H1 (cell line): ENCODE results near the gene ZBTB46. TPM values are rescaled to one million over a fixed set of nuclear protein-coding genes. Genes with fewer than 3 reads are reported as not detected.

Experiments
- CTCF ChIA-PET: fragments of 300-600 bp; sonication (Branson Sonifier 250); formaldehyde crosslinking; loops from one replicate; lab custom pipeline; 2021; ENCODE audit not compliant: partially characterized antibody; lab: Charles Lee
- POLR2A ChIA-PET: fragments of 300-600 bp; sonication (Branson Sonifier 250); formaldehyde crosslinking; loops from one replicate; lab custom pipeline; 2021; ENCODE audit warnings: inconsistent platforms; ENCODE audit not compliant: partially characterized antibody; lab: Charles Lee
- DNase-seq, 2 experiments: peaks; one replicate each; pipeline versions ENCODE4 v3.0.0 to v3.0.0-alpha.2; 2010 to 2022; ENCODE audit warnings: low spot score in 2 of 2, low read depth in 1 of 2, mixed read lengths in 1 of 2
- FAIRE-seq: peaks from 2 replicates; lab custom pipeline; 2011; peaks lifted over from hg19 to GRCh38; lab: Jason Lieb, UNC
- H2AFZ ChIP-seq: 2 replicates; pipeline ENCODE4 v1.8.1; 2012; ENCODE audit warnings: low read length, inconsistent platforms
- H2AK5ac ChIP-seq: 2 replicates; pipeline ENCODE4 v1.6.1; 2013; ENCODE audit warnings: low read depth, low read length
- H2BK120ac ChIP-seq: replicated peaks from 2 replicates; pipeline ENCODE3; 2013; ENCODE audit warnings: low read depth, low read length, inconsistent platforms
- H2BK12ac ChIP-seq: 2 replicates; pipeline ENCODE4 v1.6.1; 2013; ENCODE audit warnings: low read depth, low read length
- H2BK15ac ChIP-seq: 2 replicates; pipeline ENCODE4 v1.6.1; 2013; ENCODE audit warnings: low read length
- H2BK20ac ChIP-seq: 2 replicates; pipeline ENCODE4 v1.6.1; 2013; ENCODE audit warnings: low read length
- H2BK5ac ChIP-seq: 2 replicates; pipeline ENCODE4 v1.6.1; 2013; ENCODE audit warnings: low read depth, low read length
- H3K14ac ChIP-seq: 2 replicates; pipeline ENCODE4 v1.6.1; 2013; ENCODE audit warnings: inconsistent platforms; ENCODE audit not compliant: insufficient read length
- H3K18ac ChIP-seq: 2 replicates; pipeline ENCODE4 v1.6.1; 2013; ENCODE audit warnings: low read length; ENCODE audit errors: extremely low read depth
- H3K23ac ChIP-seq: 2 replicates; pipeline ENCODE4 v1.6.1; 2013; ENCODE audit warnings: inconsistent platforms; ENCODE audit not compliant: insufficient read length
- H3K23me2 ChIP-seq: 2 replicates; pipeline ENCODE4 v1.6.1; 2013; ENCODE audit warnings: low read depth, low read length
- H3K27ac ChIP-seq: 2 replicates; pipeline ENCODE4 v1.6.1; 2011; ENCODE audit warnings: low read depth, low read length, inconsistent platforms
- H3K27me3 ChIP-seq, 4 experiments: replicated peaks in 1 of 4; 1 replicate in 1 of 4; 2 replicates in 3 of 4; pipeline versions ENCODE4 v1.6.1 to v1.8.1; 2011 to 2013; ENCODE audit warnings: low read length in 3 of 4, mild to moderate bottlenecking in 3 of 4, inconsistent platforms in 2 of 4, mixed read lengths in 2 of 4, moderate library complexity in 1 of 4; ENCODE audit not compliant: control insufficient read depth in 3 of 4, insufficient read depth in 3 of 4; ENCODE audit errors: extremely low read depth in 1 of 4
- H3K36me3 ChIP-seq, 4 experiments: 2 replicates each; pipeline versions ENCODE4 v1.6.1 to v1.8.1; 2011 to 2013; ENCODE audit warnings: mild to moderate bottlenecking in 4 of 4, low read length in 3 of 4, moderate library complexity in 2 of 4, control low read depth in 1 of 4, inconsistent platforms in 1 of 4; ENCODE audit not compliant: insufficient read depth in 4 of 4, control insufficient read depth in 2 of 4
- H3K4ac ChIP-seq: replicated peaks from 2 replicates; pipeline ENCODE3; 2013; ENCODE audit warnings: low read length, low read depth, mixed read lengths, inconsistent platforms; ENCODE audit not compliant: insufficient read length
- H3K4me1 ChIP-seq, 4 experiments: replicated peaks in 1 of 4; 1 replicate in 1 of 4; 2 replicates in 3 of 4; pipeline versions ENCODE4 v1.6.1 to v1.8.1; 2011 to 2013; ENCODE audit warnings: low read length in 3 of 4, inconsistent platforms in 2 of 4, mixed read lengths in 1 of 4; ENCODE audit not compliant: insufficient read depth in 4 of 4, control insufficient read depth in 3 of 4
- H3K4me2 ChIP-seq, 2 experiments: 2 replicates each; pipeline versions ENCODE4 v1.6.1 to v1.8.1; 2011 to 2013; ENCODE audit warnings: low read depth in 2 of 2, low read length in 2 of 2, control low read depth in 1 of 2, inconsistent platforms in 1 of 2, mild to moderate bottlenecking in 1 of 2; ENCODE audit not compliant: insufficient read depth in 1 of 2
- H3K4me3 ChIP-seq, 4 experiments: fragments of 200-600, 300-600 bp in 1 of 4; sonication (generic), shearing (Covaris generic), sonication (Bioruptor Twin) in 1 of 4; 2 replicates each; pipeline versions ENCODE4 v1.5.1 to v1.8.1; 2011 to 2016; ENCODE audit warnings: low read length in 4 of 4, low read depth in 3 of 4, control low read depth in 2 of 4, inconsistent platforms in 2 of 4, mild to moderate bottlenecking in 2 of 4, mixed read lengths in 1 of 4, moderate library complexity in 1 of 4; ENCODE audit not compliant: insufficient read depth in 2 of 4; ENCODE audit errors: extremely low read depth in 1 of 4
- H3K56ac ChIP-seq: replicated peaks from 2 replicates; pipeline ENCODE3; 2013; ENCODE audit warnings: low read depth, mild to moderate bottlenecking, mixed read lengths, low read length, inconsistent platforms; ENCODE audit not compliant: insufficient read length
- H3K79me1 ChIP-seq: 2 replicates; pipeline ENCODE4 v1.6.1; 2013; ENCODE audit warnings: low read depth, low read length, control low read depth
- H3K79me2 ChIP-seq, 2 experiments: 2 replicates each; pipeline versions ENCODE4 v1.6.1 to v1.8.1; 2012 to 2013; ENCODE audit warnings: low read length in 2 of 2, mild to moderate bottlenecking in 2 of 2, inconsistent platforms in 1 of 2; ENCODE audit not compliant: insufficient read depth in 2 of 2, control insufficient read depth in 1 of 2
- H3K9ac ChIP-seq, 4 experiments: replicated peaks in 1 of 4; 1 replicate in 1 of 4; 2 replicates in 3 of 4; pipeline versions ENCODE4 v1.6.1 to v1.8.1; 2011 to 2013; ENCODE audit warnings: low read depth in 3 of 4, low read length in 3 of 4, control low read depth in 2 of 4, mild to moderate bottlenecking in 2 of 4, moderate library complexity in 2 of 4, inconsistent platforms in 1 of 4; ENCODE audit errors: extremely low read depth in 1 of 4
- H3K9me3 ChIP-seq, 2 experiments: 2 replicates each; pipeline versions ENCODE4 v1.6.1 to v1.8.1; 2012 to 2013; ENCODE audit warnings: mild to moderate bottlenecking in 2 of 2, moderate library complexity in 2 of 2, control low read depth in 1 of 2, inconsistent platforms in 1 of 2, low read depth in 1 of 2, low read length in 1 of 2, mixed read lengths in 1 of 2; ENCODE audit not compliant: insufficient read depth in 2 of 2
- H4K20me1 ChIP-seq, 2 experiments: replicated peaks in 1 of 2; 2 replicates each; pipeline versions ENCODE3 to v1.8.1; 2011 to 2013; ENCODE audit warnings: inconsistent platforms in 2 of 2, low read length in 2 of 2, mild to moderate bottlenecking in 1 of 2; ENCODE audit not compliant: insufficient read depth in 2 of 2, control insufficient read depth in 1 of 2
- H4K5ac ChIP-seq: 2 replicates; pipeline ENCODE4 v1.6.1; 2013; ENCODE audit warnings: low read length, low read depth, mixed read lengths, inconsistent platforms; ENCODE audit not compliant: insufficient read length
- H4K8ac ChIP-seq: 2 replicates; pipeline ENCODE4 v1.8.0; 2013; ENCODE audit warnings: mild to moderate bottlenecking, moderate library complexity, low read length, inconsistent platforms; ENCODE audit not compliant: insufficient read depth; ENCODE audit errors: extremely low read depth
- H4K91ac ChIP-seq: replicated peaks from 2 replicates; pipeline ENCODE3; 2013; ENCODE audit warnings: low read length, mixed read lengths, inconsistent platforms; ENCODE audit not compliant: insufficient read length
- POLR2AphosphoS5 ChIP-seq: IDR thresholded peaks from 2 replicates; pipeline ENCODE4 v1.6.1; 2011; ENCODE audit warnings: low read depth, low read length
- RFX5 ChIP-seq: IDR thresholded peaks from 2 replicates; pipeline ENCODE4 v1.6.1; 2011; ENCODE audit warnings: low read depth, low read length, improper control_type of control experiment, borderline replicate concordance
- WGBS, 2 experiments: shearing (Covaris generic) in 1 of 2; methylation state at CpG; one replicate each; pipeline versions ENCODE4 v1.1.6 to v1.1.7; 2013 to 2015; ENCODE audit warnings: low lambda C conversion rate in 2 of 2, mixed read lengths in 2 of 2, inconsistent platforms in 1 of 2, low coverage in 1 of 2, missing lambda C conversion rate in 1 of 2; ENCODE audit not compliant: insufficient replicate concordance in 2 of 2, insufficient coverage in 1 of 2, insufficient read length in 1 of 2; ENCODE audit errors: extremely low coverage in 1 of 2, missing lambda C conversion rate in 1 of 2; 5-methylcytosine and 5-hydroxymethylcytosine counted together
- polyA plus RNA-seq, 7 experiments: library from polyadenylated mRNA; depleted of rRNA in 3 of 7; stranded (reverse) in 5 of 7; unstranded in 2 of 7; fragments of >200 nt in 5 of 7; fragments of 200-250 nt in 2 of 7; gene quantifications; 1 replicate in 5 of 7; 2 replicates in 1 of 7; 4 replicates in 1 of 7; pipeline versions ENCODE4 v1.2.1 to v1.2.3, GENCODE V29; 2011 to 2013; ENCODE audit warnings: missing spikeins in 2 of 7, mixed read lengths in 2 of 7
- total RNA-seq: library from RNA; stranded (reverse); fragmentation: NEBNext Ultra II Directional; extraction: Animal tissue kit (Norgen Biotek cat#: 25700); gene quantifications from 2 replicates; pipeline ENCODE4 v1.2.1, GENCODE V29; 2021

The ZBTB46 gene
- total and polyA plus RNA-seq, 2 of the 8 experiments (the other 6 are each of a cell fraction or from before 2014, with no cell fraction given): 6.4 to 22.4 TPM

- Histone ChIP-seq H2BK12ac (no peak overlapping the region), H3K9ac (no peak overlapping the region), H2BK15ac (no peak overlapping the region), H4K20me1 (peaks cover 5 to 13% of the 10 kb centered on the region in 2 experiments), H3K18ac (no peak overlapping the region), H2AFZ (no peak overlapping the region), H3K27me3 (no peaks in the 10 kb centered on the region), H3K14ac (no peak overlapping the region), H3K79me1 (peaks cover 6% of the 10 kb centered on the region; the same call in 1 of the 2 replicates), H3K79me2 (peaks cover 0 to 5% of the 10 kb centered on the region in 2 experiments; a peak in 1 of 4 replicates), H2BK5ac (no peak overlapping the region), H4K91ac (no peak overlapping the region), H2BK120ac (no peak overlapping the region), H3K9me3 (no peaks in the 10 kb centered on the region), H3K4me2 (no peak overlapping the region), H3K23ac (no peak overlapping the region), H3K27ac (no peak overlapping the region), H3K4ac (no peak overlapping the region), H3K4me1 (peaks cover 0 to 9% (median 4%) of the 10 kb centered on the region in 4 experiments; a peak in 3 of 7 replicates), H2BK20ac (no peak overlapping the region), H3K36me3 (peaks cover 3 to 18% (median 8%) of the 10 kb centered on the region in 4 experiments; a peak in 5 of 8 replicates), H3K4me3 (no peak overlapping the region), H2AK5ac (no peak overlapping the region), H3K56ac (no peak overlapping the region), H4K8ac (no peak overlapping the region), H3K23me2 (peaks cover 5% of the 10 kb centered on the region; the same call in 1 of the 2 replicates), H4K5ac (no peak overlapping the region)
- WGBS, 2 experiments: 83% methylated on average over 7 of the region's 14 CpGs; no CpG with 5 or more reads in 1 of the 2 experiments
- TF ChIP-seq RFX5: no peak
- TF ChIP-seq POLR2AphosphoS5: 0 out of 2 replicates have a peak, but pooled peaks have one; percentile 10
- CTCF ChIA-PET: interaction anchor here (1.4 kb wide), 1 partner anchor 85 kb away, joined by 3 read pairs; no protein-coding TSS in a partner anchor
- no peak for FAIRE-seq
- POLR2A ChIA-PET: interaction anchor here (0.6 to 4.1 kb wide), 8 partner anchors 10 to 360 kb away, joined by 3 to 18 read pairs (median 7); partner anchors contain the start of genes RTEL1 and SLC2A4RG
- no peak for DNase-seq
These were observed 129.6 kb downstream of the ZBTB46 start for GRCh38 chr20:63701329-63702035.
